ENCODE data around the gene TGFBR1. TPM values are rescaled to one million over a fixed set of nuclear protein-coding genes. Genes with fewer than 3 reads are reported as not detected.

TGFBR1 gene
- total RNA-seq, 1 experiment from 2014 or later = 9.5 TPM

DNA sequence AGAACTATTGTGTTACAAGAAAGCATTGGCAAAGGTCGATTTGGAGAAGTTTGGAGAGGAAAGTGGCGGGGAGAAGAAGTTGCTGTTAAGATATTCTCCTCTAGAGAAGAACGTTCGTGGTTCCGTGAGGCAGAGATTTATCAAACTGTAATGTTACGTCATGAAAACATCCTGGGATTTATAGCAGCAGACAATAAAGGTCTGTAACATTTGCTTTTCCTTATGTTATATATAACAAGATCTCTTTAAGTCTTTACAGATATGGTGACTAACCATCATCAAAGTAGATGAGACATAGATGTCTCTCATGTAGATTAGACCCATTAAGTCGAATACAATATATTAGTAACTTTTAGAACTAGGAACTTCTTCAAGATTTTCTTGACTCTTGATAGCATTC lies 33.0 kb downstream of the TGFBR1 start:
- ATAC-seq (no peak), DNase-seq (no peak)
- H3F3A ChIP-seq (ENCODE audit: low read length, unreplicated experiment) = no peaks in the 10 kb centered on the region
- no peak overlapping the region for H3K4me2 ChIP-seq (ENCODE audit: low read length)
- H3K36me3 ChIP-seq (ENCODE audit: low read depth, low read length) = no peaks in the 10 kb centered on the region; the same call in 1 of the 2 replicates
- H3K27ac ChIP-seq (ENCODE audit: low read length) = no peak overlapping the region
- ChIA-PET POLR2A (ENCODE audit: unreplicated experiment) (no interaction called here), CTCF (interaction anchor here (0.7 kb wide), 1 partner anchor 98 kb away, joined by 3 read pairs; no protein-coding TSS in a partner anchor)
- H3K9ac ChIP-seq (ENCODE audit: low read length) = no peak overlapping the region
- H4K20me1 ChIP-seq (ENCODE audit: low read length) = no peaks in the 10 kb centered on the region
- no peaks in the 10 kb centered on the region for H3K79me2 ChIP-seq (ENCODE audit: low read length)
- H3K4me1 ChIP-seq (ENCODE audit: insufficient read depth, low read length) = peaks cover 18% of the 10 kb centered on the region
- no peak overlapping the region for H3K4me3 ChIP-seq (ENCODE audit: low read length)
- no peaks in the 10 kb centered on the region for H3K9me3 ChIP-seq (ENCODE audit: low read length)
- H2AFZ ChIP-seq (ENCODE audit: low read length) = no peak overlapping the region
- no peaks in the 10 kb centered on the region for H3K27me3 ChIP-seq (ENCODE audit: low read length)
- TF ChIP-seq CTCF (conservative IDR thresholded peaks at IDR 0.05; ENCODE audit: low read depth, low read length) (no peak), EZH2phosphoT487 (IDR thresholded peaks at IDR 0.05; ENCODE audit: borderline replicate concordance, low read length) (no peak), EZH2 (IDR thresholded peaks at IDR 0.05; ENCODE audit: low read length, unreplicated experiment) (no peak)
- intact Hi-C loops (cut with micrococcal nuclease) = no loop called here
- BruUV-seq (replicated peaks) = no TSS peak
- H3K9me2 ChIP-seq (replicated peaks; ENCODE audit: low read length) = no peaks in the 10 kb centered on the region

DNA sequence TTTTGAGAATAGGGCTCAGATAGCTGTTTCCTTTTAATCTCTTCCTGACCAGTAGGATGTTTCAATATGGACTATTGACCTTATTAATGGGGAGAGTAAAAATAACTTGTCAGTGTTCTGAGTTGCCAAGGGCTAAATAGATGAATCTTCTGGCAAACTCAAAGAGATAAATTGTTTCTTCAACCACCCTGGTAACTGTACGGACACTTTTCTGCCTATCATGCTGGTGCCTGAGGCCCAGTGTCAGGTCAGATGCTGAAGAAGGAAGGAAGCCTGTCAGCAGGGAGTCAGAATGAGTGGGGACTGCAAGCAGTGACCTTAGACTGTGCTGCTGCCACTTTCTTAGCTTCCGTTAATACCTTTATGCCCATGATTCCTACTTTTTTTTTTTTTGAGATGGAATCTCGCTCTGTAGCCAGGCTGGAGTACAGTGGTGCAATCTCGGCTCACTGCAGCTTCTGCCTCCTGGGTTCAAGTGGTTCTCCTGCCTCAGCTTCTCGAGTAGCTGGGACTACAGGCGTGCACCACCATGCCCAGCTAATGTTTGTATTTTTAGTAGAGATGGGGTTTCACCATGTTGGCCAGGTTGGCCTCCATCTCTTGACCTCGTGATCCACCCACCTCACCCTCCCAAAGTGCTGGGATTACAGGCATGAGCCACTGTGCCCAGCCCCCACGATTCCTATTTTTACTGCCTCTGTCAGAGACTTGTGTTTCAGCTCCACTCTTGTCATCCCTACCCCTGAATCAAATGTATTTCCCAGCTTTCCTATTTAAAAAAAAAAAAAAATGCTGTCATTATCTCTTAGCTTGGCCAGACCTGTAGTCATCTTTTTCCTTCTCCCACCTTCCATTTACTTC lies 33.7 kb downstream of the TGFBR1 start:
- no peaks in the 10 kb centered on the region for H3K27me3 ChIP-seq (ENCODE audit: low read length)
- no peak overlapping the region for H2AFZ ChIP-seq (ENCODE audit: low read length)
- CTCF ChIA-PET = interaction anchor here (0.7 kb wide), 1 partner anchor 99 kb away, joined by 3 read pairs; no protein-coding TSS in a partner anchor
- BruUV-seq (replicated peaks) = no TSS peak
- no peaks in the 10 kb centered on the region for H3F3A ChIP-seq (ENCODE audit: low read length, unreplicated experiment)
- H3K9ac ChIP-seq (ENCODE audit: low read length) = no peak overlapping the region
- no peak overlapping the region for H3K27ac ChIP-seq (ENCODE audit: low read length)
- POLR2A ChIA-PET (ENCODE audit: unreplicated experiment) = no interaction called here
- no peak overlapping the region for H3K4me3 ChIP-seq (ENCODE audit: low read length)
- H4K20me1 ChIP-seq (ENCODE audit: low read length) = no peaks in the 10 kb centered on the region
- H3K9me2 ChIP-seq (replicated peaks; ENCODE audit: low read length) = no peaks in the 10 kb centered on the region
- H3K9me3 ChIP-seq (ENCODE audit: low read length) = no peaks in the 10 kb centered on the region
- intact Hi-C loops (cut with micrococcal nuclease) = no loop called here
- TF ChIP-seq EZH2phosphoT487 (IDR thresholded peaks at IDR 0.05; ENCODE audit: borderline replicate concordance, low read length) (no peak), CTCF (conservative IDR thresholded peaks at IDR 0.05; ENCODE audit: low read depth, low read length) (no peak), EZH2 (IDR thresholded peaks at IDR 0.05; ENCODE audit: low read length, unreplicated experiment) (no peak)
- no peaks in the 10 kb centered on the region; the same call in 1 of the 2 replicates for H3K36me3 ChIP-seq (ENCODE audit: low read depth, low read length)
- H3K79me2 ChIP-seq (ENCODE audit: low read length) = no peaks in the 10 kb centered on the region
- DNase-seq = no peak
- peaks cover 20% of the 10 kb centered on the region for H3K4me1 ChIP-seq (ENCODE audit: insufficient read depth, low read length)
- H3K4me2 ChIP-seq (ENCODE audit: low read length) = no peak overlapping the region
- ATAC-seq = no peak

GRCh38 chr9:99139868-99140267 lies 35.0 kb downstream of the TGFBR1 start:
- DNase-seq (no peak), ATAC-seq (no peak)
- POLR2A ChIA-PET (ENCODE audit: unreplicated experiment) = no interaction called here
- no peaks in the 10 kb centered on the region for H3F3A ChIP-seq (ENCODE audit: low read length, unreplicated experiment)
- intact Hi-C loops (cut with micrococcal nuclease) = loop anchor here (1.0 to 2.0 kb wide), 3 partner anchors 35 to 165 kb away; partner anchors contain the start of gene TGFBR1
- H3K4me1 ChIP-seq (ENCODE audit: insufficient read depth, low read length) = peaks cover 20% of the 10 kb centered on the region
- BruUV-seq (replicated peaks) = no TSS peak
- no peaks in the 10 kb centered on the region for H3K79me2 ChIP-seq (ENCODE audit: low read length)
- H3K9ac ChIP-seq (ENCODE audit: low read length) = no peak overlapping the region
- H2AFZ ChIP-seq (ENCODE audit: low read length) = no peak overlapping the region
- no peak overlapping the region for H3K27ac ChIP-seq (ENCODE audit: low read length)
- no peak overlapping the region for H3K4me3 ChIP-seq (ENCODE audit: low read length)
- CTCF ChIA-PET = interaction anchor here (0.6 to 1.2 kb wide), 3 partner anchors 18 to 334 kb away, joined by 3 to 5 read pairs (median 3); no protein-coding TSS in a partner anchor
- no peaks in the 10 kb centered on the region for H3K9me2 ChIP-seq (replicated peaks; ENCODE audit: low read length)
- TF ChIP-seq EZH2 (IDR thresholded peaks at IDR 0.05; ENCODE audit: low read length, unreplicated experiment) (no peak), CTCF (conservative IDR thresholded peaks at IDR 0.05; ENCODE audit: low read depth, low read length) (no peak), EZH2phosphoT487 (IDR thresholded peaks at IDR 0.05; ENCODE audit: borderline replicate concordance, low read length) (no peak)
- H3K36me3 ChIP-seq (ENCODE audit: low read depth, low read length) = no peaks in the 10 kb centered on the region; the same call in 1 of the 2 replicates
- no peaks in the 10 kb centered on the region for H3K27me3 ChIP-seq (ENCODE audit: low read length)
- H3K4me2 ChIP-seq (ENCODE audit: low read length) = no peak overlapping the region
- H3K9me3 ChIP-seq (ENCODE audit: low read length) = no peaks in the 10 kb centered on the region
- H4K20me1 ChIP-seq (ENCODE audit: low read length) = no peaks in the 10 kb centered on the region
